HFF-Myc (cell line): Measurements from ENCODE around the gene TAOK2.

ENCODE experiments used
- DNase-seq: peaks from one replicate; pipeline ENCODE4 v3.0.0-alpha.2; 2011; ENCODE audit warnings: low read depth; ENCODE audit errors: extremely low read depth
- H3K4me3 ChIP-seq: replicated peaks from 2 replicates; pipeline ENCODE4 v1.5.1; 2011; ENCODE audit warnings: low read depth, mild to moderate bottlenecking, control low read depth, low read length
- TF ChIP-seq, protein P1 (sequence below): IDR thresholded peaks from 2 replicates; pipeline ENCODE4 v1.5.1; 2012; ENCODE audit warnings: mild to moderate bottlenecking, low read depth, low read length, control low read depth; ENCODE audit errors: missing control alignments

Gene TAOK2

DNA sequence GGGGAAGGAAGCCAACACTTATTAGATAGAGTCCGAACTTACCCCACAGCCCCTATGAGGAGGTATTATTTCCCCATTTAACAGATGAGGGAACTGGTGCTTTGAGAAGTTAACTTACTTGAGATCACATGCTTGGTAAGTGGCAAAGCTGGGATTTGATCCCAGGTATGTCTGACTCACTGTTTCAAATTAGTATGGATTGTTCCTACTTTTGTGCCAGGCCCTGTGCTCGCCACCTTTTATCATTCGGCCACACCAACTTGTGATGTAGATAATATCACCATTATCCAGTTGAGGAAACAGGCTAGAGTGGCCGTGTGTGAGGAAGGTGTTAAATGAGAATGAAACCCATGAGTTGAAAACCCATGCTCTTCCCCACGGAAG, 11.1 kb downstream of the TAOK2 start:
- TF ChIP-seq, protein P1, sequence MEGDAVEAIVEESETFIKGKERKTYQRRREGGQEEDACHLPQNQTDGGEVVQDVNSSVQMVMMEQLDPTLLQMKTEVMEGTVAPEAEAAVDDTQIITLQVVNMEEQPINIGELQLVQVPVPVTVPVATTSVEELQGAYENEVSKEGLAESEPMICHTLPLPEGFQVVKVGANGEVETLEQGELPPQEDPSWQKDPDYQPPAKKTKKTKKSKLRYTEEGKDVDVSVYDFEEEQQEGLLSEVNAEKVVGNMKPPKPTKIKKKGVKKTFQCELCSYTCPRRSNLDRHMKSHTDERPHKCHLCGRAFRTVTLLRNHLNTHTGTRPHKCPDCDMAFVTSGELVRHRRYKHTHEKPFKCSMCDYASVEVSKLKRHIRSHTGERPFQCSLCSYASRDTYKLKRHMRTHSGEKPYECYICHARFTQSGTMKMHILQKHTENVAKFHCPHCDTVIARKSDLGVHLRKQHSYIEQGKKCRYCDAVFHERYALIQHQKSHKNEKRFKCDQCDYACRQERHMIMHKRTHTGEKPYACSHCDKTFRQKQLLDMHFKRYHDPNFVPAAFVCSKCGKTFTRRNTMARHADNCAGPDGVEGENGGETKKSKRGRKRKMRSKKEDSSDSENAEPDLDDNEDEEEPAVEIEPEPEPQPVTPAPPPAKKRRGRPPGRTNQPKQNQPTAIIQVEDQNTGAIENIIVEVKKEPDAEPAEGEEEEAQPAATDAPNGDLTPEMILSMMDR: no peak
- no peak for DNase-seq
- H3K4me3 ChIP-seq: no peak overlapping the region

- TF ChIP-seq, protein P1: no peak
- no peak overlapping the region for H3K4me3 ChIP-seq
- DNase-seq: no peak
Observed at GRCh38 chr16:29985271-29985811, 11.7 kb downstream of the TAOK2 start.

- DNase-seq: no peak
- no peak overlapping the region for H3K4me3 ChIP-seq
- TF ChIP-seq, protein P1: no peak
Observed at GRCh38 chr16:29986231-29986630, 12.6 kb downstream of the TAOK2 start.

DNA sequence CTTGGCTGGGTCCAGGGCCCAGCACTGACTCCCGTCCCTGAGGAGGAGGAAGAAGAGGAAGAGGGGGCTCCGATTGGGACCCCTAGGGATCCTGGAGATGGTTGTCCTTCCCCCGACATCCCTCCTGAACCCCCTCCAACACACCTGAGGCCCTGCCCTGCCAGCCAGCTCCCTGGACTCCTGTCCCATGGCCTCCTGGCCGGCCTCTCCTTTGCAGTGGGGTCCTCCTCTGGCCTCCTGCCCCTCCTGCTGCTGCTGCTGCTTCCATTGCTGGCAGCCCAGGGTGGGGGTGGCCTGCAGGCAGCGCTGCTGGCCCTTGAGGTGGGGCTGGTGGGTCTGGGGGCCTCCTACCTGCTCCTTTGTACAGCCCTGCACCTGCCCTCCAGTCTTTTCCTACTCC, 13.3 kb downstream of the TAOK2 start:
- H3K4me3 ChIP-seq: no peak overlapping the region
- no peak for DNase-seq
- TF ChIP-seq, protein P1: no peak

- TF ChIP-seq, protein P1: no peak
Observed at GRCh38 chr16:29987371-29988085, 13.9 kb downstream of the TAOK2 start.

DNA sequence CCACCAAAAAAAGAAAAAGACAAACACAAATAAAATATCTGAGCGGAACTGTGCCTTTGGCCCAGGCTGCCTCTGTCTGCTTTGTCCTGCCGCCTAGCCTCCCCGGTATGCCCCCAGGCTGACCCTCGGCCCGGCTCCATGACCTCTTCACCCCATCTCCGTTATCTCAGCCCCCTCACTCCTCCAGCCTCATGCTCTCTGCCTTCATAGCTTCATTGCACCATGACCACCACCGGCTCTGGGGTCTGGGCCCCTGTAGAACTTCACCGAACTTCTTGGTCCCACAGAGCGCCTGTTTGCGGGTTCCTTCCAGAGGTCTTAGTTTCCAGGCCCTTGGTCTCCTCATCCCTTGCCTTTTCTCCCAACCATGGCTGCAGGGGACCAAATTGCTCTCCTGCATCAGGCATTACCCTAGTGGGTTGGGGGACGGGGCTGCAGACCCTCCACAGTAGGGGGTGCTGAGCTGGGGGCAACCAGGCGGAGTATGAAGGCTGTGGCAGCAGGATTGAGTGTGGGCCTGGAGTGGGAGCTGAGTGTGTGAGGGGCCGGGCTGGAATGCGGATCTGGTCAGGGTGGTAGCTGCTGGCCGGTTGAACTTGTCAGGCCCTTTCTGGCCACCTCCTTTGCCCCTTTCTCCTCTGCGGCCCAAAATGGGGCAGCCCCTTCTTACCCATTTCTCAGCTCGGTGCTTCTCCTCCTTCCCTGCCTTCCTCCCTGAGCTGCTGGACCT, 14.8 kb downstream of the TAOK2 start:
- H3K4me3 ChIP-seq: no peak overlapping the region
- no peak for DNase-seq
- TF ChIP-seq, protein P1: no peak

More at GRCh38 chr16:29987371-29988085, 13.9 kb downstream of the TAOK2 start:
- no peak for DNase-seq
- no peak overlapping the region for H3K4me3 ChIP-seq
